ENCODE results near the gene CEP128.

The CEP128 gene

GRCh38 chr14:80946797-80947196 lies 5.3 kb upstream of the CEP128 start:
- TF ChIP-seq CTBP1 (IDR thresholded peaks at IDR 0.05; ENCODE audit: borderline replicate concordance) (no peak), FOXM1 (IDR thresholded peaks at IDR 0.05; ENCODE audit: borderline replicate concordance) (no peak), ARNT (IDR thresholded peaks at IDR 0.05) (no peak), TARDBP (IDR thresholded peaks at IDR 0.05) (no peak), NFRKB (IDR thresholded peaks at IDR 0.05) (no peak), HDGF (IDR thresholded peaks at IDR 0.05; ENCODE audit: borderline replicate concordance) (no peak), LEF1 (IDR thresholded peaks at IDR 0.05; ENCODE audit: borderline replicate concordance) (no peak), BHLHE40 (IDR thresholded peaks at IDR 0.05; ENCODE audit: borderline replicate concordance) (no peak), SUZ12 (IDR thresholded peaks at IDR 0.05) (no peak), ZNF384 (IDR thresholded peaks at IDR 0.05) (no peak), FOXA1 (IDR thresholded peaks at IDR 0.05) (no peak), PKNOX1 (IDR thresholded peaks at IDR 0.05) (no peak), FOXK2 (IDR thresholded peaks at IDR 0.05) (no peak)
- POLR2A ChIA-PET, result no interaction called here
- DNase-seq (ENCODE audit: extremely low spot score), result no peak
- CTCF ChIA-PET, result no interaction called here

GRCh38 chr14:80946187-80946586 lies 4.6 kb upstream of the CEP128 start:
- no peak for DNase-seq (ENCODE audit: extremely low spot score)
- TF ChIP-seq TARDBP (IDR thresholded peaks at IDR 0.05) (no peak), CTBP1 (IDR thresholded peaks at IDR 0.05; ENCODE audit: borderline replicate concordance) (no peak)
- ChIA-PET CTCF (no interaction called here), POLR2A (no interaction called here)

- TF ChIP-seq NFRKB (IDR thresholded peaks at IDR 0.05) (no peak), ARNT (IDR thresholded peaks at IDR 0.05) (no peak), ELF4 (IDR thresholded peaks at IDR 0.05) (no peak), SP1 (IDR thresholded peaks at IDR 0.05) (no peak), LEF1 (IDR thresholded peaks at IDR 0.05; ENCODE audit: borderline replicate concordance) (no peak), L3MBTL2 (conservative IDR thresholded peaks at IDR 0.05) (no peak), FOXK2 (IDR thresholded peaks at IDR 0.05) (no peak)
- CTCF ChIA-PET, result no interaction called here
- no peak for DNase-seq (ENCODE audit: extremely low spot score)
- POLR2A ChIA-PET, result no interaction called here
Measured at GRCh38 chr14:80944861-80945617, 3.5 kb upstream of the CEP128 start.

GRCh38 chr14:80942191-80942600 lies 658 bp upstream of the CEP128 start:
- no peak for TF ChIP-seq NFRKB (IDR thresholded peaks at IDR 0.05)
- TF ChIP-seq ZNF384 (IDR thresholded peaks at IDR 0.05), result no peak
- TF ChIP-seq ELF4 (IDR thresholded peaks at IDR 0.05), result no peak
- no peak for TF ChIP-seq BHLHE40 (IDR thresholded peaks at IDR 0.05; ENCODE audit: borderline replicate concordance)
- no peak for TF ChIP-seq HDGF (IDR thresholded peaks at IDR 0.05; ENCODE audit: borderline replicate concordance)
- TF ChIP-seq FOXA1 (IDR thresholded peaks at IDR 0.05), result no peak
- no peak for TF ChIP-seq CTBP1 (IDR thresholded peaks at IDR 0.05; ENCODE audit: borderline replicate concordance)
- TF ChIP-seq ARNT (IDR thresholded peaks at IDR 0.05), result no peak
- no peak for TF ChIP-seq LEF1 (IDR thresholded peaks at IDR 0.05; ENCODE audit: borderline replicate concordance)
- TF ChIP-seq FOXM1 (IDR thresholded peaks at IDR 0.05; ENCODE audit: borderline replicate concordance), result no peak
- no peak for TF ChIP-seq PKNOX1 (IDR thresholded peaks at IDR 0.05)
- TF ChIP-seq SUZ12 (IDR thresholded peaks at IDR 0.05), result no peak
- no peak for TF ChIP-seq L3MBTL2 (conservative IDR thresholded peaks at IDR 0.05)
- TF ChIP-seq FOXK2 (IDR thresholded peaks at IDR 0.05), result no peak
- TF ChIP-seq TARDBP (IDR thresholded peaks at IDR 0.05), result no peak
- CTCF ChIA-PET, result interaction anchor here (0.6 kb wide), 1 partner anchor 507 kb away, joined by 3 read pairs; no protein-coding TSS in a partner anchor
- DNase-seq (ENCODE audit: extremely low spot score), result no peak
- POLR2A ChIA-PET, result interaction anchor here (0.7 to 1.8 kb wide), 9 partner anchors 9 to 279 kb away, joined by 3 to 10 read pairs (median 4); partner anchors contain the start of gene GTF2A1

- no peak for DNase-seq (ENCODE audit: extremely low spot score)
- POLR2A ChIA-PET, result interaction anchor here (1.3 kb wide), 1 partner anchor 18 kb away, joined by 3 read pairs; no protein-coding TSS in a partner anchor
- TF ChIP-seq ZNF384 (IDR thresholded peaks at IDR 0.05), result no peak
- TF ChIP-seq TARDBP (IDR thresholded peaks at IDR 0.05), result no peak
- TF ChIP-seq LEF1 (IDR thresholded peaks at IDR 0.05; ENCODE audit: borderline replicate concordance), result no peak
- TF ChIP-seq PKNOX1 (IDR thresholded peaks at IDR 0.05), result no peak
- TF ChIP-seq FOXK2 (IDR thresholded peaks at IDR 0.05), result no peak
- TF ChIP-seq ARNT (IDR thresholded peaks at IDR 0.05), result no peak
- TF ChIP-seq L3MBTL2 (conservative IDR thresholded peaks at IDR 0.05), result no peak
- TF ChIP-seq ELF4 (IDR thresholded peaks at IDR 0.05), result no peak
- CTCF ChIA-PET, result no interaction called here
Measured at GRCh38 chr14:80940146-80940545, 1.4 kb downstream of the CEP128 start.

GRCh38 chr14:80933686-80934085 lies 7.9 kb downstream of the CEP128 start:
- CTCF ChIA-PET, result interaction anchor here (0.7 kb wide), 1 partner anchor 53 kb away, joined by 3 read pairs; no protein-coding TSS in a partner anchor
- POLR2A ChIA-PET, result no interaction called here

GRCh38 chr14:80933282-80933681 lies 8.3 kb downstream of the CEP128 start:
- ChIA-PET POLR2A (interaction anchor here (1.1 kb wide), 1 partner anchor 8 kb away, joined by 5 read pairs; the partner anchor contains the start of gene CEP128), CTCF (no interaction called here)
- TF ChIP-seq CTBP1 (IDR thresholded peaks at IDR 0.05; ENCODE audit: borderline replicate concordance) (no peak), ZNF384 (IDR thresholded peaks at IDR 0.05) (no peak), NFRKB (IDR thresholded peaks at IDR 0.05) (no peak), FOXK2 (IDR thresholded peaks at IDR 0.05) (no peak), HDGF (IDR thresholded peaks at IDR 0.05; ENCODE audit: borderline replicate concordance) (no peak), ARNT (IDR thresholded peaks at IDR 0.05) (no peak)
- DNase-seq (ENCODE audit: extremely low spot score), result no peak

More at GRCh38 chr14:80933686-80934085, 7.9 kb downstream of the CEP128 start:
- no peak for TF ChIP-seq FOXM1 (IDR thresholded peaks at IDR 0.05; ENCODE audit: borderline replicate concordance)
- DNase-seq (ENCODE audit: extremely low spot score), result no peak

All from HEK293T (cell line).